HG03135 (cell line): ENCODE results near the gene DPH7.
"Not testable (repeated sequence)": the region's sequence is repeated elsewhere in the genome, so short reads cannot be mapped to it uniquely, and the experiment has no call there.

Experiments
- ATAC-seq: cut with Tn5 transposase; IDR thresholded peaks from one replicate; pipeline ENCODE4 v1.9.1; 2021; ENCODE audit warnings: mild to moderate bottlenecking, moderate library complexity; ENCODE audit not compliant: unreplicated experiment

DPH7 gene

DNA sequence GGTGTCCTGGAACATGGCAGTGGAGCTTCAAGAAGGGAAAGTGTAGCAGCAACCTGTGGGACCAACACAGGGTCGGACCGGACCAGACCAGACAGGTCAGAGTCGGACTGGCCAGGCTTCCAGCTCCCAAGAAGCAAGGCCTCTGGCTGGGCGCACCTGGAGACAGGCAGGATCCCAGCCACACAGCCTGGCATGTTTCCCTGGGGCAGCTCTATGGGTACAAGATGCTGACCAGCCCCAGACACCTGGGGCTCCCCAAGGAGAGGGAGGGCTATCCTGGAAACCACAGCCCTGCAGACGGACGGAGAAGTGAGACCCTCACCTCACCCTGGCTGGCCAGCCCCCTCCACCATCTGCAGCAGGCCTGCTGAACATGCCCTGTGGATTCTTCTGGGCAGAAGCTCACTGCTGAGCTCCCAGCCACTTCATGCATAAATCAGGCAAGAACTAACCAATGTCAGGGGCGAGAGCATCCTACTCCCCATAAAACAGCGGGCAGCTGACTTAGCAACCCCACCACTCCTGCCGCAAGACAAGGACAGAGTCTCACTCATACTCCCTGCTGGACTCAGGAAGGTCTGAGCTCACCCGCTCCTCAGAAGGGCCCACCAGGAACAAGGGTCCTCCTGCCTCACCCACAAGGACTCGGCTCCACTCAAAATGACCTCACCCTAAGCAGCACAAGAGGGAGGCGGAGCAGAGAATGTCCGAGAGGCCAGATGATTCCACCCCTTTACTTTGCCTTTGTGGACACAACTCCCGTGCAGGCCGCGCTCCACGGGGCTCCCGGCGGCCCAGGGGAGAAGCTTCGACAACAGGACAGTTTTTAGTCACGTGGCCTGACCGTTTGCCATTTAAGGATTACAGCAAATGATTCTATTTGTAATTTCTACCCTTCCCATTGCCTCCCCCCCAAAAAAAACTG lies 2.9 kb upstream of the DPH7 start:
- no peak for ATAC-seq

DNA sequence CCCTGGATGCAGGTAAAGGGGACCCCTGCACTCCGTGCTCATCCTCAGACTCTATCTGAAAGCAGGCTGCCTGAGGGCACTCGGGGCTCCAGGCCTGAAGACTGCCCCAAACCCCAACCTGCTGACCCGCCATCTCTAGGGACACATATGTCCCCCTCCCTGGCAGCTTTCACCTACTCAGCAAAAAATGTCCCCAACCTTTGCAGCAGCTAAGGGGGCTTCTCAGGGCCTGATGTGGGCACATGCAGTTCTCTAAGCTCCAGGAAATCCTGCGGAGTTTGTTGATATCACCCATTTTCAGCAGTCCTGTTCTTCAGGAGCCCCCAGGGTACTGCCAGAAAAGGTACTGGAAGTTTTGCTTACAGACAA lies 2.2 kb upstream of the DPH7 start:
- ATAC-seq, result no peak

DNA sequence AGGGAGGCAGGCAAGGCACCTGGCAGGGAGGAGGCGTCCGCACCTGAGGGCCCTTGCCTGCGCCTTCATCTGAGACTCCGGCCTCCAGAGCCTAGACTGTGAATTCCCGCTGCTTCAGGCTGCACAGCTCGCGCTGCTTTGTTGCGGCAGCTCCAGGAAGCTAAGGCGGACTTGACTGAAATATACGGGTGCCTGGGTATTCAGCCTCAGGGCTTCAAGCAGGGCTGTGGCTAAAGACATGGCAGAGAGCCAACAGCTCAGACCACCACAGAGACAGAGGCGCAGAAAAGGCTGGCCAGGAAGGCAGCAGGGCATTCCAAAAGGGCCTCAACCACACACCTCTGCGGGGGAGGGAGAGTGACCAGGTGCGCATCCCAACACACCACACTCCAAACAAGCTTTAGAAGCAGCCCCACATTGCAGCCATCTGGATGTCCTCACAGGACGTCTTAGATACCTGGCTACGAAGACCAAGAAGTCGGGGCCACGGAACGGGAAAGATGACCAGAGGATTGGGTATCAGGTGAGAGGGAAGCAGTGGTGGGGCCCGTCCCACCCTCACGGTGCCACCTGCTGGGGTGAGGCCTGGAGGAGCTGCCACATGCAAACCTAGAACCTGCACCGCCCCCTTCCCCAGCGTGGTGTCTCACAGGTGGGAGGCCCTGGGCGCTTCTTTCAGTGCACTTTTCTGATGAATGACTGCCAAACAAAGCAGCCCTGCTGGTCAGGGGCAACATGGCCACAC lies 1.7 kb upstream of the DPH7 start:
- ATAC-seq, result no peak

DNA sequence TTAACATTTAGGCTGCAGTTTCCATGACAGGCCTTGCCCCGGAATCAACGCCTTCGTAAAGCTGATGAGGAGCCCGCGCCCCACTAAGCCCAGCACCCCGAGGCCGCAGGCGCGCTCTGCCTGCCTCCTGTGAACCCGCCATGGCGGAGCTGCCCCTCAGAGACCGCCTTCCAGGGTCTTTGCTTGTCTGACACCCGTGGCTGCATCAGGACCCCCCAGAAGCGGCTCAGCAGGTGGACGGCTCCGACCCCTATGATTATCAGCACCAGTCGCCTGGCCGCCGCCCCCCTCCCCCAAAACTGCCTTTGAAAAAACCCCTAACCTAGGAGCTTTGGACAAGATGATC lies 507 bp upstream of the DPH7 start:
- no peak for ATAC-seq

DNA sequence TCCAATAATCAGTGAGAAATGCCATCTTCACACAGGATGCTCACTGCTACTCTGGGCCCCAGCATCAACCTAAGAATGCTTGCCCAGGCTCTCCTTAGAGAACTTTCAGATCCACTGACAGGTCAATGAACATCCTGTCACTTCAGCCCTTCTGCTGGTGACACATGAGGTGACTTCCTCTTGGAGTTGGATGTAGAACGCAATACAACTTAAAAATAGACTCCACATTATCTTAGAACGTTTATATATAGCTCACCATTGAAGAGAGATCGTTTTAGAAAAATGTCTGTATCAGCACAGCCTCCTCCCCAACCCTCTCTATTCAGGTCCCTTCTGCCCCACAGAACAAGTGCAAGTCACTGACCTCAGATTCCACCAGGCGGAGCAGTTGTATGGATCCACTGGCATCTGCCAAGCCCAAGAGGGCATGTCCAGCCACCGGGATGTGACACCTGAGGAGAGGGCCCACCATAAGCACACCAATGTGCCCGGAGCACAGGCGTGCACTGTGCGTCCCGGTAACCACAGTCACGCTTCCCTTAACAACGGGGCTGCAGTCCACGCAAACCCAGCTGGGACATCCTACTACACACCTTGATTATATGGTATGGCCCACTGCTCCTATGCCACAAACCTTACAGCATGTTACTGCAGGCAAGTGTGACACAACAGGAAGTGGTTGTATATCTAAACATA lies 2.9 kb downstream of the DPH7 start:
- no peak for ATAC-seq

GRCh38 chr9:137575364-137575715 lies 3.4 kb downstream of the DPH7 start:
- ATAC-seq, result no peak

GRCh38 chr9:137574192-137574591 lies 4.5 kb downstream of the DPH7 start:
- no peak for ATAC-seq

DNA sequence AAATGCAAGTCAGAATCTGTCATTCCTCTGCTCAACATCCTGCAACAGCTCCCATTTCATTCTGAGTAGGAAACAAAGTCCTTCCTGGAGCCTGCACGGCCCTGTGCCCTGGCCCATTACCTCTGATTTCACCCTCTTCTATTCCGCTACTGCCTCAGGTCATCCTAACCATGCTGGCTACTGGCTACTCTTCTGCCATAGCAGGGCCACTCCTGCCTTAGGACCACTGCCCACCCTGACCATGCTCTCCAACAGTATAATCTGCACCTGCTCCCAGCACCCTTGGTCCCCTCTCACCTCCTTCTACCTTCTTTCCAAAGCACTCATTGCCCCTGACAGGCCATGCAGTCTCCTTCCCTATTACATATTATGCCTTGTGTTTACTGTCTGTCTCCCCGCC lies 8.2 kb downstream of the DPH7 start:
- no peak for ATAC-seq

DNA sequence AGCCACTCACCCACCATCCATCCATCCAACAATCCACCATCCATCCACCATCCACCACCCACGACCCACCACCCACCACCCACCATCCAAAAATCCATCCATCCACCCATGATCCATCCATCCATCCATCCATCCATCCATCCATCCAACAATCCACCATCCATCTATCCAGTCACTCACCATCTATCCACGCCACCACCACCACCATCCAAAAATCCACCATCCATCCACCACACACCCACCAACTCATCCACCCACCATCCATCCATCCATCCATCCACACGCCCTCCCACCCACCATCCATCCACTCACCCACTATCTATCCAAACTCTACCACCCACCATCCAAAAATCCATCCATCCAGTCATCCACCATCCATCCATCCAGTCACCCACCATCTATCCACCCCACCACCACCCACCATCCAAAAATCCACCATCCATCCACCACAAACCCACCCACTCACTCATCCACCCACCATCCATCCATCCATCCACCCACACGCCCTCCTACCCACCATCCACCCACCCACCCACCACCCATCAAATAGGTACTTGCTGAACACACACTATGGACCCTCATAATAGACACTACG lies 9.0 kb downstream of the DPH7 start:
- no peak for ATAC-seq

GRCh38 chr9:137568445-137568844 lies 10.3 kb downstream of the DPH7 start:
- ATAC-seq, result not testable (repeated sequence)

- no peak for ATAC-seq
Measured at GRCh38 chr9:137564817-137565411, 13.8 kb downstream of the DPH7 start.

- ATAC-seq, result no peak
Measured at GRCh38 chr9:137564134-137564533, 14.6 kb downstream of the DPH7 start.

- ATAC-seq, result no peak
Measured at GRCh38 chr9:137558127-137558526, 20.6 kb downstream of the DPH7 start.

DNA sequence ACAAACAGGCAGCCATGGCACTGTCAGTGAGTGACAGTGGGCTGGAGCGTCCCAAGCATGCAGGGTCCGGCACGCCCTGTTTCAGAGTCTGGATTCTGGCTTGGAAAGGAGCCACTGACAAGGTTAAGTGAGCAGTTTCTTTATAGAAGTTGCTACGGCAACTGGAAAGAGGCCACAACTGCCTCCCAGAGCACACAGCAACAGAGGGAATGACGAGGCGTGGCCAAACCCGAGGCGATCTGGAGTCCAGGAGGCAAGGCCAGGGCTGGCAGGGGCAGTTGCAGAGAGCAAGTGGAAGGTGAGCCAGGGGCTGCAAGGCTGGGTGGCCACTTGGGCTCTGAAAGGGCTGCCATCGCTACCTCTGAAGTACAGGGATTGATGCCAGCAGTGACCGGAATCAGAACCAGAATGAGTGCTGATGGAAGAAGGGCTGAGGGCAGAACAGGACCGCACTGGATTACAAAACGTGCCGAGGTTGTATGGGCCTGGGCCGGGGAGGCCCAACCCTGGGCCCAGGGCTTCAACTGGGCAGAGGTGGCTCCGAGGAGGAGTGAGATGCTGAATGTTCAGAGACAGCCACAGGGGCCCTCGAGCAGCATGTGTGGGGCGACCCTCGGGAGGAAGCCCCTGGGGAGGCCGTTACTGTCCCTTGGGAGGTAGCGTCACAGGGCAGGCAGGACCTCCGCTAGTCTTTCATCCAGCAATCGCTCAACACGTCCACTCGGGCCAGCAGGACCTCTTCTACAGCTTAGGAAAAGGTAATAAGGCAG lies 22.5 kb downstream of the DPH7 start:
- no peak for ATAC-seq

- ATAC-seq, result no peak
Measured at GRCh38 chr9:137555179-137555578, 23.5 kb downstream of the DPH7 start.

DNA sequence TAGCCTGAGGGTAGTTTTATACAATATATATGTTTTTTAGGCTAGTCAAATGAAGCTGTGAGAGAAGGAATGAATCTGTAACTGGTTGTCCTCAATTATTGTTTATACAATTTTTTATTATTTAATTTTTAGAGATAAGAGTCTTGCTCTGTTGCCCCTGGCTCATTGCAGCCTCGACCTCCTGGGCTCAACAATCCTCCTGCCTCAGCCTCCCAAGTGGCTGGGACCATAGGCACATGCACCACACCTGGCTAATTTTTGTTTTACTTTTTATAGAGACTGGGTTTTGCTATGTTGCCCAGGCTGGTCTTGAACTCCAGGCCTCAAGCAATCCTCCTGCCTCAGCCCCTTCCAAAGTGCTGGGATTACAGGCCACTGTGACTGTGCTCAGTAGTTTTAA lies 24.4 kb downstream of the DPH7 start:
- no peak for ATAC-seq

- ATAC-seq, result not testable (repeated sequence)
Measured at GRCh38 chr9:137553654-137554053, 25.1 kb downstream of the DPH7 start.

GRCh38 chr9:137552022-137552768 lies 26.5 kb downstream of the DPH7 start:
- peak; percentile 11 for ATAC-seq

DNA sequence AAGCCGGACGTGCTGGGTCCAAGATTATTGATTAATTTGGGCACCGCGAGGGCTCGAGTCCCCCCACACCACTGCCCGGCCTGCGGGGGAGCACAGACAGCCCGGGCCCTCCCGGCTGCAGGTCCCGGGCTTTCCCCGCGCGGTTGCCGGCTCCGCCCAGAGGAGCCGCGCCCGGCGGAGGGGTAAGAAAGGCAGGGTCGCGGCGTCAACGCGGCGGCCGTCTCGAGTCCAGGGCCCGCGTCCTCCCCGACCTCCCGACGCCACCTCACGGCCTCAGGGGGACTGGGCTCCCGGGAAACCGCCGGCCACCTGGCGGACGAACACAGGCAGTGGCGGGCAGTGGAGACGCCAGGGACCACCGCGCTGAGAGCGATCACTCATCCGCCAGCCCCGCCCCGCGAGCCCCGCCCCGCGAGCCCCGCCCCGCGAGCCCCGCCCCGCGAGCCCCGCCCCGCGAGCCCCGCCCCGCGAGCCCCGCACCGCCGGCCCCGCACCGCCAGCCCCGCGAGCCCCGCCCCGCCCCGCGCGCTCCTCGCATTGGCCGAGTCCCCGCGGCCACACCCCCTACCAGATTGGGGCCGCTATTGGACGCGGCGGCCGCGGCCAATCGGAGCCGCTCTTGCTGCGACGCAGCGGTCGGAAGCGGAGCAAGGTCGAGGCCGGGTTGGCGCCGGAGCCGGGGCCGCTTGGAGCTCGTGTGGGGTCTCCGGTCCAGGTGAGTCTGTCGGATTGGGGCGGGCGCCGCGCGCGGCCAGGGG lies 27.3 kb downstream of the DPH7 start, which contains the start of gene MRPL41:
TSS of gene MRPL41 (plus strand) at position 616 of the 758 bp plus-strand sequence. CDS start 203 bp downstream, outside the sequence.
- peak; percentile 74 for ATAC-seq
